ENCODE results near the gene PTPRB.

GRCh38 chr12:70507442-70507841 is 129.8 kb downstream of the PTPRB start:
- TF ChIP-seq CTCF (IDR thresholded peaks at IDR 0.05) (no peak), POLR2A (IDR thresholded peaks at IDR 0.05) (no peak)
